Measurements from ENCODE around the gene KIF1B. TPM values are rescaled to one million over a fixed set of nuclear protein-coding genes. Genes with fewer than 3 reads are reported as not detected.

KIF1B gene
- total RNA-seq, 1 experiment from 2014 or later, result 57.7 TPM

- no peaks in the 10 kb centered on the region for H4K20me1 ChIP-seq (ENCODE audit: control insufficient read depth, insufficient read depth, insufficient read length)
- H3K4me2 ChIP-seq (ENCODE audit: insufficient read depth, insufficient read length, low read length), result no peak overlapping the region
- no peak overlapping the region for H3K23ac ChIP-seq (ENCODE audit: insufficient read length, low read depth, low read length)
- H2BK15ac ChIP-seq (ENCODE audit: low read depth, low read length), result no peak overlapping the region
- H2BK5ac ChIP-seq (ENCODE audit: insufficient read length, low read length), result no peak overlapping the region
- H4K8ac ChIP-seq (replicated peaks; ENCODE audit: insufficient read length, low read depth, low read length), result no peak overlapping the region
- H3K79me2 ChIP-seq (ENCODE audit: insufficient read depth, low read length), result no peaks in the 10 kb centered on the region
- Mint-ChIP-seq H3K9me3 (no peaks in the 10 kb centered on the region), H3K4me1 (no peaks in the 10 kb centered on the region), H3K27me3 (ENCODE audit: low read depth) (no peaks in the 10 kb centered on the region), H3K4me3 (no peak overlapping the region), H3K36me3 (ENCODE audit: insufficient read depth in 1 of 3, low read depth in 3 of 3) (peaks cover 11 to 64% (median 60%) of the 10 kb centered on the region in 3 experiments; a peak in 6 of 7 replicates), H3K27ac (no peak overlapping the region)
- no peak overlapping the region for H2BK120ac ChIP-seq (ENCODE audit: low read depth, low read length, poor library complexity, severe bottlenecking)
- H3K56ac ChIP-seq (ENCODE audit: insufficient read length, low read depth, low read length), result no peak overlapping the region
- no peak overlapping the region for H3T11ph ChIP-seq (ENCODE audit: low read length)
- no peak overlapping the region for H4K91ac ChIP-seq (ENCODE audit: insufficient read length, low read depth, low read length)
- H2AK5ac ChIP-seq (ENCODE audit: insufficient read length, low read length), result no peak overlapping the region
- no peaks in the 10 kb centered on the region for H3K23me2 ChIP-seq (ENCODE audit: insufficient read length, low read depth, low read length, poor library complexity, severe bottlenecking)
- no peak overlapping the region for H2BK12ac ChIP-seq (ENCODE audit: insufficient read length, low read depth, low read length)
- H2BK20ac ChIP-seq (ENCODE audit: low read depth, low read length, poor library complexity, severe bottlenecking), result no peak overlapping the region
- H3K9ac ChIP-seq (ENCODE audit: extremely low read depth, insufficient read length, low read length), result no peak overlapping the region
- TF ChIP-seq CTCF (conservative IDR thresholded peaks at IDR 0.05), result no peak
- WGBS (ENCODE audit: extremely low coverage, insufficient read length, low lambda C conversion rate), result no CpG with 5 or more reads among the region's 2 CpGs
- no peak overlapping the region for H3K14ac ChIP-seq (ENCODE audit: insufficient read depth, low read length)
- H3K4ac ChIP-seq (ENCODE audit: low read depth, low read length), result no peak overlapping the region
- H2AFZ ChIP-seq (ENCODE audit: low read length), result no peak overlapping the region
- no peaks in the 10 kb centered on the region for H3K9me3 ChIP-seq (ENCODE audit: control insufficient read depth, low read depth, low read length)
- no peak for DNase-seq
- no peaks in the 10 kb centered on the region for H3K4me1 ChIP-seq (ENCODE audit: insufficient read depth, low read length)
- H3K79me1 ChIP-seq (ENCODE audit: insufficient read depth, low read depth, low read length, poor library complexity, severe bottlenecking), result no peaks in the 10 kb centered on the region
- no peaks in the 10 kb centered on the region for H3K27me3 ChIP-seq (ENCODE audit: insufficient read depth, low read length)
- H4K5ac ChIP-seq (ENCODE audit: insufficient read length, low read depth, low read length), result no peak overlapping the region
- no peak overlapping the region for H3K18ac ChIP-seq (ENCODE audit: insufficient read length, low read depth, low read length)
- H3K27ac ChIP-seq (ENCODE audit: insufficient read length, low read depth, low read length), result no peak overlapping the region
Measured at GRCh38 chr1:10271090-10271489, 60.7 kb downstream of the KIF1B start.
